Fibroblast of mammary gland (primary cell): ENCODE results near the gene WSCD2.

Source experiments
- DNase-seq: peaks from one replicate; pipeline ENCODE4 v3.0.0-alpha.2; 2010; ENCODE audit warnings: low read depth
- H3K4me3 ChIP-seq: 2 replicates; pipeline ENCODE4 v1.5.1; 2011; ENCODE audit warnings: low read depth, mild to moderate bottlenecking, low read length, moderate library complexity; ENCODE audit not compliant: control insufficient read depth
- TF ChIP-seq, protein P1 (sequence below): conservative IDR thresholded peaks from 2 replicates; pipeline ENCODE4 v1.5.1; 2011; ENCODE audit warnings: low read depth, low read length, inconsistent platforms; ENCODE audit not compliant: control insufficient read depth, insufficient read depth

The WSCD2 gene

GRCh38 chr12:108299516-108299915 lies 170.4 kb downstream of the WSCD2 start:
- no peak overlapping the region for H3K4me3 ChIP-seq
- DNase-seq: no peak
- TF ChIP-seq, protein P1, sequence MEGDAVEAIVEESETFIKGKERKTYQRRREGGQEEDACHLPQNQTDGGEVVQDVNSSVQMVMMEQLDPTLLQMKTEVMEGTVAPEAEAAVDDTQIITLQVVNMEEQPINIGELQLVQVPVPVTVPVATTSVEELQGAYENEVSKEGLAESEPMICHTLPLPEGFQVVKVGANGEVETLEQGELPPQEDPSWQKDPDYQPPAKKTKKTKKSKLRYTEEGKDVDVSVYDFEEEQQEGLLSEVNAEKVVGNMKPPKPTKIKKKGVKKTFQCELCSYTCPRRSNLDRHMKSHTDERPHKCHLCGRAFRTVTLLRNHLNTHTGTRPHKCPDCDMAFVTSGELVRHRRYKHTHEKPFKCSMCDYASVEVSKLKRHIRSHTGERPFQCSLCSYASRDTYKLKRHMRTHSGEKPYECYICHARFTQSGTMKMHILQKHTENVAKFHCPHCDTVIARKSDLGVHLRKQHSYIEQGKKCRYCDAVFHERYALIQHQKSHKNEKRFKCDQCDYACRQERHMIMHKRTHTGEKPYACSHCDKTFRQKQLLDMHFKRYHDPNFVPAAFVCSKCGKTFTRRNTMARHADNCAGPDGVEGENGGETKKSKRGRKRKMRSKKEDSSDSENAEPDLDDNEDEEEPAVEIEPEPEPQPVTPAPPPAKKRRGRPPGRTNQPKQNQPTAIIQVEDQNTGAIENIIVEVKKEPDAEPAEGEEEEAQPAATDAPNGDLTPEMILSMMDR: no peak
